ENCODE results near the gene CTRL. TPM values are rescaled to one million over a fixed set of nuclear protein-coding genes. Genes with fewer than 3 reads are reported as not detected.

The CTRL gene
- total and polyA plus RNA-seq, 9 donors = 0.35 to 4.4 (median 2.5) TPM

- WGBS, 3 donors = 45 to 52% (median 48%) methylated on average over 11 of the region's 11 CpGs
- Histone ChIP-seq H3K4me1 (ENCODE audit: insufficient read depth) (peaks cover 13% of the 10 kb centered on the region), H3K27me3 (no peaks in the 10 kb centered on the region), H3K4me3 (no peak overlapping the region), H3K9me3 (no peaks in the 10 kb centered on the region), H3K36me3 (no peaks in the 10 kb centered on the region), H3K27ac (peak overlapping the region; percentile 34 to 70)
- intact Hi-C loops (cut with DNase I) = no loop called here
- no peak for DNase-seq
- TF ChIP-seq CTCF (IDR thresholded peaks at IDR 0.05) = no peak
- no peak for TF ChIP-seq POLR2A (IDR thresholded peaks at IDR 0.05)
- no peak for TF ChIP-seq EP300 (IDR thresholded peaks at IDR 0.05)
These were observed 34.2 kb upstream of the CTRL start for GRCh38 chr16:67965668-67966548.

- TF ChIP-seq EP300 (IDR thresholded peaks at IDR 0.05) (no peak), POLR2A (IDR thresholded peaks at IDR 0.05) (no peak), CTCF (IDR thresholded peaks at IDR 0.05) (no peak)
- Histone ChIP-seq H3K27me3 (no peaks in the 10 kb centered on the region), H3K4me1 (ENCODE audit: insufficient read depth) (peaks cover 18% of the 10 kb centered on the region), H3K36me3 (no peaks in the 10 kb centered on the region), H3K27ac (no peak overlapping the region), H3K4me3 (no peak overlapping the region), H3K9me3 (no peaks in the 10 kb centered on the region)
- WGBS, 3 donors = 88 to 92% (median 90%) methylated on average over 6 of the region's 6 CpGs
- DNase-seq = no peak
- intact Hi-C loops (cut with DNase I) = no loop called here
These were observed 32.9 kb upstream of the CTRL start for GRCh38 chr16:67964477-67965131.

DNA sequence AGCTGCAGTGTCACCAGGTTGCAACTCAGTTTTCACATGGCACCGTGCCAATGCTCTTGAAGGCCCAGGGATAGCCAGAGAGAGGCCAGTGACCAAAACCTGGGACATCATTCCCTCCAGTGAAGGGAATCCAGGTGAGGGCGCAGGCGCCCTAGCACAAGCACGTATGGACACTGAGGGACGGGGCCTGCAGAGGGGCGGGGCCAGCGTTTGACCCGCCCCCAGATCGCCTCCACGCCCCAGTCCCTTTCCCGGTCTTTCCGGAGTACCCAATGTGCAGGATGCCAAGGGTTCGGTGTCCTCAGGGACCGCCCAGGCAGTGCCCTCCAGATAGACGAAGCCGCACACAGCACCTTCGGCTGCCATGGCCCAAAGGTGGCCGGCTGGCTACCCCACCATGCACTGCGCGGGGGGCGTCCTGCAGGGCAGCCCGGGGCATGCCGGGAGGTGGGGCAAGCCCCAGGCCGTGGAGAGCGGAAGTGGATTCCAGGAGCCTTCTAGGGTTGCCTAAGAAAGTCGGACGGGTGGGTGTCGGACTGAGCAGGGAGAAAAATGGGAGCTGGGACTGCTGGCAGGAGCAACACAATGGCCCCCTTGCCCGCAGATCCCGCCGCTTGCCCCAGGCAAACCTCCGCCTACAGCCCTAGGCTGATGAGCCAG, 32.1 kb upstream of the CTRL start:
- intact Hi-C loops (cut with DNase I) = no loop called here
- H3K4me3 ChIP-seq = no peak overlapping the region
- WGBS, 3 donors = 61 to 65% (median 64%) methylated on average over 32 of the region's 32 CpGs
- H3K27ac ChIP-seq = no peak overlapping the region
- no peaks in the 10 kb centered on the region for H3K27me3 ChIP-seq
- no peak for TF ChIP-seq EP300 (IDR thresholded peaks at IDR 0.05)
- TF ChIP-seq POLR2A (IDR thresholded peaks at IDR 0.05) = no peak
- no peak for TF ChIP-seq CTCF (IDR thresholded peaks at IDR 0.05)
- no peaks in the 10 kb centered on the region for H3K9me3 ChIP-seq
- no peaks in the 10 kb centered on the region for H3K36me3 ChIP-seq
- DNase-seq = peak in 2 of 5 donors; percentile 56 to 57
- H3K4me1 ChIP-seq (ENCODE audit: insufficient read depth) = peaks cover 20% of the 10 kb centered on the region

DNA sequence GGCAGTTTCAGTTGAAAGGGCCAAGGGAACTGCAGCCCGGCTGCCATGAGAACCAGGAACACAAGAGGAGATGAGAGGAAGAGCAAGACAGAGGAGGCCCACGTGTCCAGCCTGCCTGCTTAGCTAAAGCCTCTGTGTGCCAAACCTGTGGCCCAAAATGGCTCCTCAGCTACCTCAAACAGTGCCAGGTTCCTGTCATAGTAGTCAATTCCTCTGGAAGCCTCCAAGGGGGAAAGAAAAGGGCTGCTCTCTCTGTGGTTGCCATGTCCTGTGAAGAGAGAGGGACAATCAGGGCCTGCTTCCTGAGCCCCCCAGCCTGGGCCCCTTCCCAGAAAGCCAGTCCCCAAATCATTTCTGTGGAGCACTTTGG, 31.6 kb upstream of the CTRL start:
- H3K4me1 ChIP-seq (ENCODE audit: insufficient read depth) = peaks cover 20% of the 10 kb centered on the region
- no peak for DNase-seq
- intact Hi-C loops (cut with DNase I) = no loop called here
- no peaks in the 10 kb centered on the region for H3K9me3 ChIP-seq
- H3K36me3 ChIP-seq = no peaks in the 10 kb centered on the region
- no peak for TF ChIP-seq CTCF (IDR thresholded peaks at IDR 0.05)
- TF ChIP-seq EP300 (IDR thresholded peaks at IDR 0.05) = no peak
- TF ChIP-seq POLR2A (IDR thresholded peaks at IDR 0.05) = no peak
- H3K27me3 ChIP-seq = no peaks in the 10 kb centered on the region
- no peak overlapping the region for H3K27ac ChIP-seq
- no peak overlapping the region for H3K4me3 ChIP-seq
- 72 to 90% (median 79%) methylated on average over 2 of the region's 2 CpGs for WGBS, 3 donors

Data from ovary (tissue), 9 donors.